GM12878 (cell line): ENCODE results near the gene NEK1. TPM values are rescaled to one million over a fixed set of nuclear protein-coding genes. Genes with fewer than 3 reads are reported as not detected.

Experiments used
- ATAC-seq: fragments of 200-7000 bp; cut with Tn5 transposase; 3 replicates; pipeline ENCODE4 v1.9.1; 2020; ENCODE audit warnings: mild to moderate bottlenecking, moderate library complexity
- BruUV-seq: library from RNA; stranded (reverse); fragments of 400-500 nt; replicated peaks from 2 replicates; lab custom pipeline; 2021; lab: Mats Ljungman, UMichigan
- CTCF ChIA-PET: fragments of 300-600 bp; sonication (Branson Sonifier 250); formaldehyde crosslinking; extraction: SDS; loops from one replicate; lab custom pipeline; 2021; ENCODE audit warnings: inconsistent platforms; lab: Yijun Ruan, JAX
- POLR2A ChIA-PET: fragments of 350-600 bp; formaldehyde crosslinking; extraction: SDS; loops from one replicate; lab custom pipeline; 2021; ENCODE audit warnings: inconsistent platforms; lab: Charles Lee
- RAD21 ChIA-PET: fragments of 300-600 bp; sonication (Branson Sonifier 250); formaldehyde crosslinking; loops from one replicate; lab custom pipeline; 2023; ENCODE audit warnings: antibody characterized with exemption; ENCODE audit not compliant: unreplicated experiment; lab: Charles Lee
- SMC1A ChIA-PET: fragments of 300-600 bp; sonication (Branson Sonifier 250); formaldehyde crosslinking; loops from one replicate; lab custom pipeline; 2023; ENCODE audit not compliant: unreplicated experiment, uncharacterized antibody; lab: Charles Lee
- DNase-seq: peaks from one replicate; pipeline ENCODE4 v3.0.0-alpha.2; 2011; ENCODE audit warnings: low read depth, low spot score
- FAIRE-seq: peaks from 3 replicates; lab custom pipeline; 2011; peaks lifted over from hg19 to GRCh38; lab: Jason Lieb, UNC
- H2AFZ ChIP-seq: 2 replicates; pipeline ENCODE4 v1.6.0; 2011; ENCODE audit warnings: low read depth, low read length, control low read depth; ENCODE audit not compliant: control insufficient read depth
- H3K27ac ChIP-seq: 2 replicates; pipeline ENCODE4 v1.5.1; 2011; ENCODE audit warnings: control low read depth; ENCODE audit not compliant: control insufficient read depth, insufficient read depth
- H3K27me3 ChIP-seq, 2 experiments: replicated peaks in 1 of 2; 2 replicates each; pipeline versions ENCODE4 v1.6.0 to v1.6.1; 2011; ENCODE audit warnings: low read length in 1 of 2; ENCODE audit not compliant: control insufficient read depth in 2 of 2, insufficient read depth in 2 of 2
- H3K36me3 ChIP-seq, 2 experiments: 2 replicates each; pipeline ENCODE4 v1.5.1; 2011; ENCODE audit warnings: low read length in 1 of 2; ENCODE audit not compliant: control insufficient read depth in 2 of 2, insufficient read depth in 2 of 2
- H3K4me1 ChIP-seq: 2 replicates; pipeline ENCODE4 v1.6.1; 2011; ENCODE audit warnings: mild to moderate bottlenecking, low read length, moderate library complexity, mixed read lengths; ENCODE audit not compliant: control insufficient read depth, insufficient read depth
- H3K4me2 ChIP-seq: 2 replicates; pipeline ENCODE4 v1.6.0; 2011; ENCODE audit warnings: control low read depth; ENCODE audit not compliant: control insufficient read depth, insufficient read depth
- H3K4me3 ChIP-seq: fragments of 200-600 bp; sonication (generic); 2 replicates; pipeline ENCODE4 v1.5.1; 2016
- H3K79me2 ChIP-seq: 2 replicates; pipeline ENCODE4 v1.6.0; 2011; ENCODE audit warnings: low read length; ENCODE audit not compliant: control insufficient read depth, insufficient read depth
- H3K9ac ChIP-seq: 2 replicates; pipeline ENCODE4 v1.8.0; 2011; ENCODE audit warnings: low read length, control low read depth, mixed read lengths; ENCODE audit not compliant: control insufficient read depth, insufficient read depth
- H3K9me3 ChIP-seq: replicated peaks from 3 replicates; pipeline ENCODE4 v1.5.1; 2011; ENCODE audit warnings: mild to moderate bottlenecking, low read length; ENCODE audit not compliant: control insufficient read depth, insufficient read depth
- H4K20me1 ChIP-seq: 2 replicates; pipeline ENCODE4 v1.6.0; 2011; ENCODE audit not compliant: control insufficient read depth, insufficient read depth
- GATAD2B ChIP-seq: fragments of 450-650 bp; conservative IDR thresholded peaks from 2 replicates; pipeline ENCODE4 v1.6.1; 2017; ENCODE audit warnings: low read depth, mild to moderate bottlenecking, moderate library complexity
- HDGF ChIP-seq: fragments of 450-650 bp; IDR thresholded peaks from 2 replicates; pipeline ENCODE4 v1.6.1; 2016; ENCODE audit warnings: antibody characterized with exemption
- KDM1A ChIP-seq: fragments of 200-600 bp; sonication (generic); IDR thresholded peaks from 2 replicates; pipeline ENCODE4 v1.6.1; 2016; ENCODE audit warnings: borderline replicate concordance
- KLF5 ChIP-seq: fragments of 450-650 bp; IDR thresholded peaks from 2 replicates; pipeline ENCODE4 v1.6.1; 2014; ENCODE audit warnings: mild to moderate bottlenecking; ENCODE audit not compliant: partially characterized antibody
- NR2C1 ChIP-seq: fragments of 450-650 bp; IDR thresholded peaks from 2 replicates; pipeline ENCODE4 v1.6.1; 2017; ENCODE audit warnings: antibody characterized with exemption, mild to moderate bottlenecking, moderate library complexity
- NRF1 ChIP-seq: conservative IDR thresholded peaks from 2 replicates; pipeline ENCODE4 v1.6.1; 2011; ENCODE audit warnings: mild to moderate bottlenecking, low read depth, low read length, improper control_type of control experiment
- POLR2AphosphoS2 ChIP-seq: IDR thresholded peaks from 2 replicates; pipeline ENCODE4 v1.6.1; 2011; ENCODE audit warnings: low read depth, mild to moderate bottlenecking, low read length, improper control_type of control experiment, moderate library complexity
- RAD21 ChIP-seq: IDR thresholded peaks from 2 replicates; pipeline ENCODE4 v1.6.1; 2011; ENCODE audit warnings: mild to moderate bottlenecking, low read depth, low read length, moderate library complexity; ENCODE audit not compliant: insufficient read depth
- RBBP5 ChIP-seq: fragments of 200-600 bp; sonication (generic); conservative IDR thresholded peaks from 2 replicates; pipeline ENCODE4 v1.6.1; 2016
- WGBS: methylation state at CpG from one replicate; pipeline ENCODE4 v1.1.6; 2016; ENCODE audit warnings: low lambda C conversion rate; ENCODE audit not compliant: insufficient replicate concordance, insufficient coverage; ENCODE audit errors: missing lambda C conversion rate; 5-methylcytosine and 5-hydroxymethylcytosine counted together
- in situ Hi-C: fragments of 300-500 bp; cut with MboI; formaldehyde crosslinking; loops from 9 replicates; pipeline ENCODE4 v1.14.3; 2018; ENCODE audit warnings: mixed read lengths
- intact Hi-C: fragments of 100-400 bp; cut with micrococcal nuclease; formaldehyde crosslinking; loops from one replicate; pipeline ENCODE4 v1.14.2; 2022; ENCODE audit not compliant: unreplicated experiment
- polyA plus RNA-seq, 11 experiments: library from polyadenylated mRNA; depleted of rRNA in 4 of 11; unstranded in 6 of 11; stranded (reverse) in 5 of 11; fragments of >200 nt; fragmentation: Nextera tagmentation in 4 of 11; fragmentation: Illumina TruSeq in 1 of 11; extraction: Ambion mirVana in 4 of 11; extraction: Trizol in 1 of 11; gene quantifications; 1 replicate in 1 of 11; 2 replicates in 10 of 11; pipeline versions ENCODE4 v1.2.1 to v1.2.3, GENCODE V29; 2011 to 2016; ENCODE audit warnings: inconsistent platforms in 2 of 11, missing spikeins in 2 of 11, low read depth in 1 of 11
- total RNA-seq, 4 experiments: library from RNA; depleted of rRNA in 3 of 4; stranded (reverse); fragments of >200 nt in 3 of 4; fragmentation: Illumina TruSeq in 1 of 4; extraction: Trizol in 1 of 4; gene quantifications; 2 replicates each; pipeline versions ENCODE4 v1.2.1 to v1.2.3, GENCODE V29; 2013 to 2021
- TF ChIP-seq, protein P1 (sequence below): fragments of 450-650 bp; IDR thresholded peaks from 2 replicates; pipeline ENCODE4 v1.6.1; 2016; ENCODE audit warnings: mild to moderate bottlenecking
- TF ChIP-seq, protein P2 (sequence below), 3 experiments: IDR thresholded peaks in 2 of 3; conservative IDR thresholded peaks in 1 of 3; 2 replicates each; pipeline ENCODE4 v1.5.1; 2011; ENCODE audit warnings: low read depth in 3 of 3, low read length in 3 of 3, mild to moderate bottlenecking in 3 of 3, control low read depth in 2 of 3, moderate library complexity in 2 of 3, inconsistent platforms in 1 of 3, mixed read lengths in 1 of 3; ENCODE audit not compliant: control insufficient read depth in 2 of 3, insufficient read depth in 1 of 3; ENCODE audit errors: extremely low read depth in 1 of 3

NEK1 gene
- total and polyA plus RNA-seq, 10 of the 15 experiments (the other 5 are each of a cell fraction or from before 2014, with no cell fraction given): 4.9 to 16.1 (median 7.5) TPM

DNA sequence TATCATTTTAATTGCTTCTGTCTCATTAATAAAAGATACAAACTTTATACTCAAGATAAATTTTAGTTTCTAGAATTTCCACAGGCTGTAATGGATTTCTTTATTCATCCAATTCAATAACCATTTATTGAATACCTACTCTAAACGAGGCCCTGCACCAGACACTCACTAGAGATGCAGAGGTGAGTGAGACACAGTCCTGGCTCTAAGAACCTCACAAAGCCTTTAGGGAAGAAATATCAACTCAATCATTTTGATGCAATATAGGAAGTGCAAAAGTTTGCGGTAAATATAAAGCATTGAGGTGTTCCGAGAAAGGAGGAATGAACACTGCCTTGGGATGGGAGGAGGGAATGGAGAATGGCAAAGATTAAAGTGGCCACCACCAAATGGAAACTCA lies 260.0 kb downstream of the NEK1 start:
- ATAC-seq: no peak
- no TSS peak for BruUV-seq

More for the DNA sequence above, 260.0 kb downstream of the NEK1 start:
- TF ChIP-seq GATAD2B (no peak), KLF5 (no peak), HDGF (no peak), KDM1A (no peak), RAD21 (no peak), NR2C1 (no peak), RBBP5 (no peak), POLR2AphosphoS2 (no peak), NRF1 (no peak)
- TF ChIP-seq, protein P1, sequence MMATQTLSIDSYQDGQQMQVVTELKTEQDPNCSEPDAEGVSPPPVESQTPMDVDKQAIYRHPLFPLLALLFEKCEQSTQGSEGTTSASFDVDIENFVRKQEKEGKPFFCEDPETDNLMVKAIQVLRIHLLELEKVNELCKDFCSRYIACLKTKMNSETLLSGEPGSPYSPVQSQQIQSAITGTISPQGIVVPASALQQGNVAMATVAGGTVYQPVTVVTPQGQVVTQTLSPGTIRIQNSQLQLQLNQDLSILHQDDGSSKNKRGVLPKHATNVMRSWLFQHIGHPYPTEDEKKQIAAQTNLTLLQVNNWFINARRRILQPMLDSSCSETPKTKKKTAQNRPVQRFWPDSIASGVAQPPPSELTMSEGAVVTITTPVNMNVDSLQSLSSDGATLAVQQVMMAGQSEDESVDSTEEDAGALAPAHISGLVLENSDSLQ: no peak
- TF ChIP-seq, protein P2, sequence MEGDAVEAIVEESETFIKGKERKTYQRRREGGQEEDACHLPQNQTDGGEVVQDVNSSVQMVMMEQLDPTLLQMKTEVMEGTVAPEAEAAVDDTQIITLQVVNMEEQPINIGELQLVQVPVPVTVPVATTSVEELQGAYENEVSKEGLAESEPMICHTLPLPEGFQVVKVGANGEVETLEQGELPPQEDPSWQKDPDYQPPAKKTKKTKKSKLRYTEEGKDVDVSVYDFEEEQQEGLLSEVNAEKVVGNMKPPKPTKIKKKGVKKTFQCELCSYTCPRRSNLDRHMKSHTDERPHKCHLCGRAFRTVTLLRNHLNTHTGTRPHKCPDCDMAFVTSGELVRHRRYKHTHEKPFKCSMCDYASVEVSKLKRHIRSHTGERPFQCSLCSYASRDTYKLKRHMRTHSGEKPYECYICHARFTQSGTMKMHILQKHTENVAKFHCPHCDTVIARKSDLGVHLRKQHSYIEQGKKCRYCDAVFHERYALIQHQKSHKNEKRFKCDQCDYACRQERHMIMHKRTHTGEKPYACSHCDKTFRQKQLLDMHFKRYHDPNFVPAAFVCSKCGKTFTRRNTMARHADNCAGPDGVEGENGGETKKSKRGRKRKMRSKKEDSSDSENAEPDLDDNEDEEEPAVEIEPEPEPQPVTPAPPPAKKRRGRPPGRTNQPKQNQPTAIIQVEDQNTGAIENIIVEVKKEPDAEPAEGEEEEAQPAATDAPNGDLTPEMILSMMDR (IDR thresholded peaks at IDR 0.05 in 2 of 3, conservative IDR thresholded peaks at IDR 0.05 in 1 of 3; ENCODE audit: control insufficient read depth in 2 of 3, extremely low read depth in 1 of 3, insufficient read depth in 1 of 3, low read depth in 3 of 3, low read length in 3 of 3): no peak
- TF ChIP-seq, all 136 proteins: peak for 0
- DNase-seq (no peak), FAIRE-seq (no peak)
- Histone ChIP-seq H3K79me2 (no peaks in the 10 kb centered on the region), H3K36me3 (no peaks in the 10 kb centered on the region), H3K4me3 (no peak overlapping the region), H3K4me2 (no peak overlapping the region), H3K9me3 (no peaks in the 10 kb centered on the region; the same call in 2 of the 3 replicates), H4K20me1 (no peaks in the 10 kb centered on the region), H3K9ac (no peak overlapping the region), H2AFZ (no peak overlapping the region), H3K4me1 (no peaks in the 10 kb centered on the region), H3K27me3 (no peaks in the 10 kb centered on the region), H3K27ac (no peak overlapping the region)
- ChIA-PET SMC1A (no interaction called here), RAD21 (interaction anchor here (1.0 kb wide), 1 partner anchor 11 kb away, joined by 4 read pairs; no protein-coding TSS in a partner anchor), POLR2A (interaction anchor here (0.9 kb wide), 1 partner anchor 16 kb away, joined by 3 read pairs; no protein-coding TSS in a partner anchor), CTCF (interaction anchor here (0.7 kb wide), 1 partner anchor 271 kb away, joined by 3 read pairs; no protein-coding TSS in a partner anchor)
- intact Hi-C loops: no loop called here
- 86% methylated on average over 3 of the region's 3 CpGs for WGBS
- in situ Hi-C loops: no loop called here
